SIG-M5 treated with dmso at 0.1 percent for 504 hours (cell line): ENCODE data around the gene SULF2.
"Not testable (repeated sequence)": the region's sequence is repeated elsewhere in the genome, so short reads cannot be mapped to it uniquely, and the experiment has no call there.

Experiments
- DNase-seq: peaks from one replicate; lab custom pipeline; 2025; ENCODE audit not compliant: unreplicated experiment; lab: John Stamatoyannopoulos, UW

SULF2 gene

DNA sequence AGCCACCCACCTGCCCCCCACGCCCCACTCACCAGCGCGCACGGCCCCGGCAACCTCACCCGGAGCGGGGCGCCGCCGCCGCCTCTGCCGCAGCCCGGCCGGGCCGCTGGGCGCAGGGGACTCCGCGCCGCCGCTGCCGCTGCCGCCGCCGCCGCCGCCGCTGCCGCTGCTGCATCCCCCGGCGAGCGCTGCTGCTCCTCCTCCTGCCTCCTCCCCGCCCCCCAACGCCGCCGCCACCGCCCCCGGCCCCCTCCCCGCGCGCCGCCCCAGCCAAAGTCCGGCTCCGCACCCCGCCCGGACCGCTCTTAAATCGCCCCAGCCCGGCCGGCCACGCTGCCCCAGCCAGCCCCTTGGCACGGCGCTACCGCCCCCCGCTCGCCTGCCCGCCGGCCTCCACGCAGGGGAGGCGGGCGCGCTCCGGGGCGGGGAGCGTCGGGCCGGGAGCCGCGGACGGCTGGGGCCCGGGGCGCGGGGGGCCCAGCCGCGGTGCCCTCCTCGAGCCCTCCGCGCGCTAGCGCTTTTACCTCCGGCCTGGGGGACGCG lies at the start of gene SULF2:
Gene SULF2, minus strand, starts transcription at position 171 of the 543 bp plus-strand sequence. CDS start 28,118 bp downstream, outside the sequence.
- DNase-seq = peak; percentile 65

DNA sequence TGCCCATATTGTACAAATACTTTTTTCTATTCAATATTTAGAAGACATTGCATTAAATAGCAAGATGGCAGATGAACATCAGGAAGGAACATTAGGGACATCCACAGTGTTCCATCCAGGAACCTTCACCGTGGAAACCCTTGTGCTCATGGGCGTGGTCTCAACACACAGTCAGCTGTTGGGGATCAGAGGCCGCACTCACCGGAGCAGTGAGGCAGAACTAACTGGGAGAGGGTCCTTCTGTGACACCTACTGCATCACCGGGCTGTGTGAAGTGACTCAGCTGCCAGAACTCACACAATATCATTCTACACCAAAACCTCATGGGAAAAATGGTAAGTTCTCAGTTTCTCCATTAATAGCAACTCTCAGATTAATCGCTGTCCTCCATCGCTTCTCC lies 46.4 kb upstream of the SULF2 start:
- not testable (repeated sequence) for DNase-seq

DNA sequence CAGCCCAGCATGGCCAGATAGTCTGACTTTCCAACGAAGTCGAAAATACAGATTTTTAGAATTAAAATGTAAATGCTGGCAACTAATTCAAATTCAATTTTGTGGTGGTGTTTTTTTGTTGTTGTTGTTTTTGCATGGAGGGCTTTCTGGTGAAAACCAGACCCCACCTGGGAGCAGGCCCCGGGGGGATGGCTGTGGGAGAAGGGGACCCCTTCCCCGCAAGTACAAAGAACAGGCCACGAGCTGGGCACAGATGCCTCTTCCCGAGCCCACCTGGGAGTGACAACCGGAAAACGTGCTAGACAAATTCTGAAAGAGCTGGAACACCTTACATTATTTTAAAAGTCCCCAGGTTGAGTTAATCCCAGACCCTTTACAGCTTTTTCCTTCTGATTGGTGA lies 41.4 kb upstream of the SULF2 start:
- DNase-seq = not testable (repeated sequence)

DNA sequence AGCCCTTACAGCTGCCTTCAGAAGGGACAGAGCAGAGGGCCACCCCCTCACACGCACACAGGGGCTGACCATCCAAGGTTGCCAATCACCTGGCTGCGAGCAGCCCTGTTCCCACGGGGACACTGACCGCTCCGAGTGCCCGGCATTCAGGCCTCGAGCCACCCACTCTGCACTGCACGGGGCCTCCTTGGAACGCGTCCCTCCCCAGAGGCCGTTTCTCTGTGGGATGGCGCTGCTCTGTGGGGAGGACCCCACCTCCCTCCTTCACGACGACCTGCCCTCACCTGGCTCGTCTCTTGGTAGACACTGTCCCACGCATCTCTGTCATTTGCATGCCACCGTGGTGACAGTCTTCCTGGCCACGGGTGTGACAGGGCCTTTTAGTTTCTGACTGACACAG lies 40.7 kb upstream of the SULF2 start:
- not testable (repeated sequence) for DNase-seq

DNA sequence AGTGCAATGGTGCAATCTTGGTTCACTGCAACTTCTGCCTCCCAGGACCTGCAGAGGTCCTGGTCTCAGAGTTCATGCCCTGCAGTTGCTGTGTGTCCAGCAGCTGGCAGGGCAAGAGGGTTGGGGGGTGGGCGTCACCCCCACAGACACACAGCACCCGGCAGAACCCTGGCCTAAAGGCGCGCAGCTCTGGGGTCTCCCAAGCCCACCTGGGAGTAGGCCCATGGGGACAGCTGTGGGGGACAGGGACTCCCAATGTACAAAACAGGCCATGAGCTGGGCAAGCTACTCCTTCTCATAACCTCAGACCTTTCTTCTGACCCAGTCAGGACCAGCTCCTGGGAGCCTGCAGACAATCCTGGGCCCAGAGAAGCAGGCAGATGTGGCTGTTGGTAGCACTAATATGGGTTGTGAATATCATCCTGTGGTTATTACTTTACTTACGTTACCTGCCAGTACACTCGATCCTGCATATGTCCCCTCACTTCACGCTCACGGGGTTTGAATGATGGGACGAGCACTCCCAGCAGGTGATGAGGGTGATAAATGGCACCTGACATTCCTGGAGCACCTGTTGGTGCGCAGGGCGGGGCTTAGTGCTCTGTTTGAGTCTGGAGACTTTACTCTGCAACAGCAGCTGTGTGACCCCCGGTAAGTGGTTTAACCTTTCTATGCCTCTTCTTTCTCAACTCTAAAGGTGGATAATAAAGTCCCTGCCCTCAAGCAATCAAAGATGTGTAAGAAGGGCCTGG lies 39.9 kb upstream of the SULF2 start:
- DNase-seq = no peak

DNA sequence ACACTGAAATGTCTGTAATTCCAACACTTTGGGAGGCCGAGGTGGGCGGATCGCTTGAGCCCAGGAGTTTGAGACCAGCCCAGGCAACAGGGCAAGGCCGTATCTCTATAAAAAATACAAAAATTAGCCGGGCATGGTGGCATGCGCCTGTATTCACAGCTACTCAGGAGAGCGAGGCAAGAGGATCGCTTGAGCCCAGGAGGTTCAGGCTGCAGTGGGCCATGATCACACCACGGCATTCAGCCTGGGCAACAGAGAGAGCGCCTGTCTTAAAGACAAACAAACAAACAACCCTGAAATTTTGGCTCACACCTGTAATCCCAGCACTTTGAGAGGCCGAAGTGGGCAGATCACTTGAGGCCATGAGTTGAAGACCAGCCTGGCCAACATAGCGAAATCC lies 38.7 kb upstream of the SULF2 start:
- not testable (repeated sequence) for DNase-seq

DNA sequence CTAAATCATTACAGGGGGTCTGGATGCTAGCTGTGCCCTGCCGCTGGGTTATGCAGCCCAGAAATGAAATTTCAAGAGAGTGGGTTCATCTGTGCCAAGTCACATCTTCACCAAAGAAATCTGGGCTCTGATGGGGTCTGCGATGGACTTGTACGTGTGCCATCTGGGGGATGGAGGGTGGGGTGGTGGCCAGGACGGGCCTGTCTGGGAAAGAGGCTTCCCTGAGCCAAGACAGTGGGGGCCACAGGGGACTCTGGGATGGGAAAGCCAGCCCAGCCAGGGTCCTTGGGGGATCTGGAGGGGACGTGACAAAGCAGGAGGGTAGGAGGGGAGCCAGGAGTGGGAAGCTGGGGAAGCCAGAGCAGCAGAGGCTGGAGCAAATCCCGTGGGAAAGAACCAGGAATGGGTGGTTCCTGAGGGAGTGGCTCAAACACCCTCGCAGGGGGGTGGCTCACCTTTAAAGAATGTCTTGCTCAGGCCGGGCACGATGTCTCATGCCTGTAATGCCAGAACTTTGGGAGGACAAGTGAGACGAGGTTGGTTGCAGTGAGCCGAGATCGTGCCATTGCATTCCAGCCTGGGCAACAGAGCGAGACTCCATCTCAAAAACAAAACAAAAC lies 36.3 kb upstream of the SULF2 start:
- DNase-seq = peak; percentile 59

DNA sequence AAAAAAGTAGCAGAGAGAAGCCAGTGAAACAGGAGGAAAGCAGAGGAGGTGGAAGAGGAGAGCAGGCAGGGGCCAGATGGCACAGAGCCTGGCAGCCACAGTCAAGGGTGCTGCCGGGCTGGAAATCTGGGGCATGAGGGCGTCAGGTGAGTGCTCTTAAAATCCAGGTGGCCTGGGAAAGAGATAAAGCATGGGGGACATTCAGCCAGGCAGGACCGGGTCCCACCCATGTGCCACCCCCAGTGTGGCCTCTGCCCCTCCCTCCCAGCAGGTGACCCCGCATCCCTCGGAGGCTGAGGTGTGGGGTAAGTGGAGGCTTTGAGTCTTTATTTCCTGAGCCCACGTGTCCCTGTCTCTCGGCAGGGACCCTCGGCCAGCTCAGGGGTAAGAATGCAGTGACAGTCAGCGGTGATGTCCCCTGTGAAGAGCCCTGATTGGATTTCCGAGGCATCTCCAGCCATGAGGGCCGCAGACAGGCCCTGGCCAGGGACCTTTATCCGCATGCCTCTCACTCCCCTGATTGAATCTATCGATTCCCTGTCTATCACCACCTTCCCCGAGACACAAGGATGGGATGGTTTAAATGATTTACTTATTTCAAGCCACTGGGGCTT lies 33.8 kb upstream of the SULF2 start:
- DNase-seq = no peak

DNA sequence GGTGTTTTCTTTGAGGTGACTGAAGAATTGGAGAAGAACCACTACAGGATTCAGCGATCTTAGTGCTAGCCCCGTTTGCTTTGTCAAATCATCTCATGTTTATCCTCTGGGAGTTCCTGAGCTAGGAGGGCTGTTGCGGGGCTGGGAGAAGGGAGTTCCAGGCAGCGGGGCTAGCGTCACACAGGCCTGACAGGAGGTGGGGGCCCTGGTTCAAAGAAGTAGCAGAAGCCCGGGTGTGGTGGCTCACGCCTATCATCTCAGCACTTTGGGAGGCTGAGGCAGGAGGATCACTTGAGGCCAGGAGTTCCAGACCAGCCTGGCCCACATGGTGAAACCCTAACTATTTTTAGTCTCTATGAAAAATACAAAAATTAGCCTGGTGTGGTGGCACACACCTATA lies 33.2 kb upstream of the SULF2 start:
- DNase-seq = no peak

DNA sequence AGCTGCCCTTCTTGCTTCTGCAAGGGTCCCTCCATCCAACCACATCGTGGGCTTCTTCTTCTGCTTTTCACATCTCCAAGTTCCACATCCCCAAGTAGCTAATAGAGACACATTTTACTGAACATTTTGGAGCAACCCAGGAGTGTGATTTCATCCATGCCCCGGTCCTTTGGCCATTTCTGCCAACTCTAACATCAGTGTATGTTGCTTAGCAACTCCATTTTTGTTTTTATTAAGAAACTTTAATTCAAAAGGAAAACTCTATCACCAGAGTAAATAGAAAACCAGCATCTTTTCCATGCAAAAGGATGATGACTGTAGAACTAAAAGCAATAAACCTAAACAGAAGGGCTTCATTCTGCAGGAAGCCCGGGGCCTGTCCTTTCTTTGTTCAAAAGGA lies 32.7 kb upstream of the SULF2 start:
- no peak for DNase-seq

DNA sequence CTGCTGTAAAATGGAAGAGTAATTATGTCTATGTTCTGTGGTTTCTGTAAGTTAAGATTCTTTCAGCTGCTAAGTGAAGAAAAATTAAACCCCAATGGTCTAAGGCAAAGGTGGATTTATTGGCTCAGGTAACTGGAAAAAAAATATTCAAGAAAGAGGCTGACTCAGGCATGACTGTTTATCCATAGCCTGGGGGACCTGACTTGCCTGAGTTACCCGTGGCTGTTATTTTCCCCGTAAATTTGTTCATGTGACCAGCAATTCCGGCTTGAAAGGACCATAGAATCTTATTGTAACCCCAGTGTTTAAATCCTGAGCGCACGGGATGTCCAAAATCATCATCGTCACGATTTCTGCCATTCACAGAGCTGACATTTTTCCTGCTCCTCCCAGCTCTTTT lies 32.3 kb upstream of the SULF2 start:
- DNase-seq = peak; percentile 48

DNA sequence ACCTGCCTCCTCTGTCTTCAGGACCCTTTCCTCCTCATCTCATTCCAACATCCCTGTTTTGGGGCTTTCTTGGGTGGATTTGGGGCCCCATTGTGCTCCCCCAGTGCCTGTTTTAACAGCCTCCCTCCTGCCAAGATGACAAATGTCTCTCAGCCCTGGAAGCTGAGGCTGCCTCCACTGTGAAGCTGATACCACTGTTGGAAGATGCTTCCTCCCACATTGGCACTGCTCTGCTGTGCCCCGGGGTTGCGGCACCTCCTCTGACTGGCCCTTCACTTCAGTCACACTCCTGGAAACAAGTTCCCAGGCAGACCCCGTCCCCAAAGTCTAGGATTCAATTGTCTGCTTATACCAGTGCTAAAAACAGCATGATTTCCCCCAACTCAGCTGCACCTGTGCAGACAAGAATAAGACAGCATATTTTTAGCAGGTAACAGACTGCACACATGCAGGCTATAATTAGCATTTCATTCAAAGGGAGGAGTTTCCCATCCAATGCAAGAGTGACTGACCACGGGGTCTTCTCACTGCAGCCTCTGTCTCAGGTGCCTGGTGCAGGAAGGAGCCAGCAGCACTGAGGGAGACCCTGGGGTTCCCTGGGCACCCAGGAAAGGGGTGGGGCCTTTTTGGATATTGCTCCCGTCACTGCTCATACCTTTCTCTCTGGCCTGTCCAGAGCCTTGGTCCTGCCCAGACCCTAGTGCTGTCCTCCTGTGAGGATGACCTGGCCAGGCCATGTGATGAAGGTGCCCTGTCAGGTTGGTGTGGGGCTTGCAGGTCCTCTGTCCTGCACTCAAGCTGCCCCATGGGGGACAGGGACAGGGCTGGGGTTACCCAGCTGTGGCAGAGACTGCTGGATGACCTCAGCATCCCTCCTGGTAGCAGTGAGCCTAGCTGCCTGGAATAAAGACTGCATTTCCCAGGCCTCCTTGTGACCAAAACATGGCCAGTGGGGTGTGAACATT lies 31.5 kb upstream of the SULF2 start:
- no peak for DNase-seq

DNA sequence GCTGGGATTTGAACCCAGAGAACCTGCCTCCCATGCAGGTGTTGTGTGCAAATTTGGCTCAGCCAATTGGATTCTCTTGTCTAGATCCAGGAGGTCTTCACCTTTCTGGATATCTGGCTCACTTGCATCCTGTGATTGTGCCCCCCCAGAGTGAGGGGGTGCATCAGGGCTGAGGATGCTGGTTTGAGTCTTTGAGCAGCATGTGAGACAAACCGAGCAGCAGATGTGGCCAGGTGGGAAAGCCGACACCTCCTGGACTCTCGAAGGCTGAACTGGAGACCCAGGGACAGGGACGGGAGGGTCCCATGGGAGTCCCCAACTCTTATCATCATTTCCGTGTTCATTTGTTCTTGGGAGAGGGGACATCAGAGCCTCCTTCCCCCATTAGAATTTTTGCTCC lies 30.6 kb upstream of the SULF2 start:
- DNase-seq = no peak

DNA sequence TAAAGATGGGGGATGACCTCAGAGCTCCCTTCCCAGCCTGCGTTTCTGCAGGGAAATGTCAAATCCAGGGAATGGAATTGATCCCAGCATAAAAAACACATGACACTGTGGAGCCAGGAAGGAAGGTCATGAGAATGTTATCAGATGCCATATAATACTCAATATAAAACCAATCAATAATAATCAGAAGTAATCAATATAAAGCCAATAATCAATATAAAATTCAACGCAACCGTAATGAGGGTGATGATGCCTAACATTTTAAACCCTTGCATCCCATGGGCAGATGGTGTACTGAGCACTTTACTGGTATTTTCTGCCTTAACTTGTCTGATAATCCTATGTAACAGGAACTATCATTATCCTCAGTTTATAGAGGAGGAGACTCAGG lies 30.1 kb upstream of the SULF2 start:
- no peak for DNase-seq

DNA sequence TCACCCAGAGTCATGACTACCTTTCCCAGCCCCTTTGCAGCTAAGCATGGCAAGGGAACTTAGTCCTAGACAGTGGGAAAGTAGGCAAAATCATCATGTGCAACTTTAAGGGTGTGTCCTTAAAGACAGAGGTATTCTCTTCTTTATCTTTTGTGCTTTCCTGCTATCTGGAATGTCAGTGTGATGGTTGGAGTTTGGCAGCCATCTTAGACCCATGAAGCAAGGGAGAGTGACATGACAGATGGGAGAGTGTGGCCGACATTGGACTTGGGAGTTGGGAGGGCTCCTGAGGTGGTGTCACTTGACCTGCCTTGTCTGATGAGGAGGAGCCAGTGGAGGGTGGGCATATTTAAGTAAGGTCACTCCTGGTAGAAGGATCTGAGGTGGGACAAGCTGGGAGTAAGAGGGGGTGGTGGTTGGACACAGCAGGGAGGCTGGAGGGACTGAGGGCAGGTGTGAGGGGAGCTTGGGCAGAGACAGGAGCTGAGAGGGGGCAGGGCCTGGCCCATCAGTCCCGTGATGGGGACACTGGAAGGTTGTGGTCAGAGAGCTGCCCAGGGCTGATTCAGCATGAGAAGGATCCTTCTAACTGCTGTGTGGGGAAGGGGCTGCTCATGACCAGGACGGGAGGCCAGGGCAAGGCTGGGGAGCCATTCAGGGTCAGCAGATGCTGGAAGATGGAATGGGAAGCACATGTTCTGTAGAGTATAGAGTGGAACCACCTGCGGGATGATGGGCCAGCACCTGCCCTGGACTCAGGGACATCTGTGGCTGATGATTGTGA lies 29.5 kb upstream of the SULF2 start:
- DNase-seq = no peak

DNA sequence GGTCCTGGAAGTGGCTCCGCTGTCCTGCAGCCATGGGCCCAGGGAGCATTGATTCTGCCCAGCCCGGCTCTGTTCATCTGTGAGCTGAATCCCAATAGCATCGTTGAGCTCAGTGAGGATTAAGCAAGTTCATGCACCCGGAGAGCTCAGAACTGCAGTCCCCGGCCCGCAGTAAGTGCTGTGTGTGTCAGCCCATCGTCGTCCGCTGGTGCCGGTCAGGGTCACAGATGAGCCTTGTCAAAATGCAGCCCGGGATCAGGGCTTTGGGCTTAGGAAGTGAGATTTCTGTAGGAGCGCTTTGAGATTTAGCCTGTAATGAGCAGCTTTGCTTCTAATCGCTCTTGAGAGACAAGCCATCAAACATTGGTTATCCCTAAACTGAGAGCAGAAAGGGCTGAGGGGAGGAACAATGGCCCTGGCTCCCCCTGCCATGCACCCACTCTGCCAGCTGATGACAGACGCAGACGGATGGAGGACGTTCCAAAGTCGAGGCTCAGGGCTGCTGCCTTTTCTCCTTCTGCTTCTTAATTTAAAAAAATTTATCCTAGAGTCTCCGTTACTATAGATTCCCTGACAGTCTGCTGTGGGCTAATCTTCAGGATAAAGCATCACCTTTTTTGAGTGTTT lies 25.6 kb upstream of the SULF2 start:
- no peak for DNase-seq

DNA sequence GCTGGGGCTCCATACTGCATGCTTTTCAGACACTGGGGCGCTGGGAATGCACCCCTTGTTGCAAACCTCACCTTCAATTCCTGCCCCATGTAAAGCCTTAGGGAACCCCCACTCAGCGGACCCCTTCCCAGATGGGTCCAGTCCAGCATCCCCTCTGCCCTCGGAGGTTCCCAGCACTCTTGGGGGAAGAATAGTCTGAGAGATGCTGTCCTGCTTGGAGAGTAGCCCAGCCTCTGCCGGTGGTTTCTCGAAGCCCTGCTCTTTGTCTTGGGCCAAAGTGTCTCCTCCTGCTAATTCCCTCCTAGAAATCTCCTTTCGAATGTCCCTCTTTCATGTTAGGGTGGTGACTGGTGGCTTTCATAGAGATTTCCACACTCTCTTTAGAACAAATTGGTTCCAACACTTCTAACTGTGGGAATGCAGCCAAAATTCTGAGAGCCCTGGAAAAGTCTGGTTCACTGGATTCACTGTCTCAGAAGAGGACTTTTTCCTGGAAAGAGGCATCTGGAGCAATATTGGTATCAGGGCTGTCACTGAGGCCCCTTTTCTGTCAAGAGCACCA lies 24.9 kb upstream of the SULF2 start:
- DNase-seq = no peak

DNA sequence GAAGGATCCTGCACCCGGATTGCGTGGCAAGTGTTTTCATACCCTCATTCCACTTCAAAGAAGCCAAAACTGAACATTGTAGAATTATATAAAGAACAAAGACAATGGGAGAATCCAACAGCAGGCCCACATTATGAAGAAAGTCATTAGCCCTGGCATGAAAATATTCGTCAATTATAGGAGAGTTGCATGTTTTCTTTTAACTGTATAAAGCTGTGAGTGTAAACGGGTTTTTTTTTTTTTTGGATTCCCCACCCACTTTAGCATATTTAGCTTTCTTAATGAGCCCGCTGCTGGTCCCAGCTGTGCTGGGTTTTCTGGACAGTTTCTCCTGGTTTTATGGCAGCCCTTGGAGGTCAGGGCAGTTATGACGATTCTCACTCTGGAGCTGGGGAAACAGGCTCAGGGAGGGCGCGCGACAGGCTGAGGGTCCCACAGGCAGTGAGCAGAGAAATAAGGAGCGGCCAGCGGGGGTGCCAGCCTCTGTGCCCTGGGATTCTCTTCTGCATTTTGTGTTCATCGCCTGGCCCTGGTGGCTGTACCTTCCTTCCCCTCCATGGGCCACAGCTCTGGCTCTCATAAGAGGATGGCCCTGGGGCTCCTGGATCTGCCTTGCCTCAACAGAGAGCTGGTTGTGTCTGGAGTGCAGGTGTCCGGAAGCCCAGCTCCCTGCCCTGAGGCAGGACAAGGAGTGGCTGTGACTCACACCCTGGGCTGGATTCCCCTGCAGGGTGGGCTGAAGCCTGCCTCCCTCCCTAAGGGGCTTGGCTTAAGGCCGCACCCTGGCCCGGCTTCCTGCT lies 24.1 kb upstream of the SULF2 start:
- peak; percentile 78 for DNase-seq

DNA sequence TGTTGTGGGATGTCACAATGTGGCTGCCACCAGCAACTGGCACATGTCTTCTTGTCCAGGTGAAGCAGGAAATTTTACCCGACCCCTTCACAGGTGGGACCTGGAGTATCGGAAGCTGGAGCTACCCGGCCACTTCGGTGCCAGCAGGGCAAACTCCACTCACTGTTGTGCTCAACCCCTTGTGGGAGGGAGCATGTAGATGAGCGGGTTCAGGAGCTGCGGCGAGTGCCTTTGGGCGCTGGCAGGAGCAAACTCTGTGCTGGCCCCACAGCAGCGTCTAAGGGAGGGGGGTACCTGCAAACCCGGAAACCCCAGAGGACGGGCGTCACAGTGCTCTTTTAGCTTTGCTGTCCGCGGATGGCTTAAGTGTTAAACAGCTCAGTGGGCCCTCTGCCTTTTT lies 20.7 kb upstream of the SULF2 start:
- DNase-seq = no peak
